ENCODE data around the gene ATG7. TPM values are rescaled to one million over a fixed set of nuclear protein-coding genes. Genes with fewer than 3 reads are reported as not detected.

The ATG7 gene
- polyA plus RNA-seq, 2 of the 4 experiments (the other 2 are of a cell fraction): 27.2 to 41.2 TPM

DNA sequence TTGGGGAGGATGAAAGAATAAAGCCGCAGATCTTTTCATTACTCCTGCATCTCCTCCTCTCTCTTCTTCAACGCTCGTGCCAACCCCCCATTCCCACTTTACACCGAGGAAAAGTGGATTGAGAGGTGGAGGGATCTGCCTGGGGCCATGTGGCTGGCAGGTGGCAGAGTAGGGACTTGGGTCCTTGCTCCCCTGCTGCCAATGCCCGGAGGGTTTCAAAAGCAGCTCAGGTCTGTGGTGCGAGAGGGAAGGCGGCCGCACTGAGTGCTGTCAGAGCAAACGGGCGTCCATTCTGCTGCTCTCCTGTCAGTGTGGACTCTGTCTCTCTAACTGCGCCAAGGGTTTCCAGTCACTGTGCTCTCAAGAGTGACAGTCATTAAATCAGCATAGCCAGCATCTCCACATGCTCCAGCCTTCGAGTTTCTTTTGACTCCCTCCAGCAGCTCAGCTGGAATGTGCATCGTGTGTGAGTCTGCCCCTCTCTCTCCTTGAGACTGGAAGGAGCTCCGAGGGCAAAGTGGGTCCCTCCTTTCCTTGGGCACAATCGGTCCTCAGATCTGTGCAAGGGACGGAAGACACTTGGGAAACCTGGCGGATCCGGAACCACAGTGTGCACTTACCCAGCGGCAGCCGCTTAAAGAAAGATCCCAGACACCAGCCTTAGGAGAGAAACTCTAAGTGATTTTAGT is 302.9 kb downstream of the ATG7 start:
- TF ChIP-seq JUNB (IDR thresholded peaks at IDR 0.05) (no peak), MAZ (IDR thresholded peaks at IDR 0.05; ENCODE audit: borderline replicate concordance, low read depth, low read length) (no peak), HDAC2 (IDR thresholded peaks at IDR 0.05) (no peak), PHF8 (IDR thresholded peaks at IDR 0.05; ENCODE audit: borderline replicate concordance, low read depth) (no peak), CBX8 (IDR thresholded peaks at IDR 0.05) (no peak), FOXS1 (CRISPR knock-in tag; IDR thresholded peaks at IDR 0.05) (no peak), HOXB5 (CRISPR knock-in tag; IDR thresholded peaks at IDR 0.05) (no peak), MAX (IDR thresholded peaks at IDR 0.05) (no peak), KDM5A (IDR thresholded peaks at IDR 0.05) (no peak), GATA3 (IDR thresholded peaks at IDR 0.05; ENCODE audit: borderline replicate concordance) (no peak), RARB (CRISPR knock-in tag; IDR thresholded peaks at IDR 0.05) (no peak)
- ATAC-seq (no peak; a peak in 1 of 6 replicates), DNase-seq (ENCODE audit: low read depth in 1 of 2, low spot score in 1 of 2) (no peak), FAIRE-seq (no peak)
- WGBS (ENCODE audit: missing lambda C conversion rate): 90% methylated on average over 20 of the region's 20 CpGs
- Histone ChIP-seq H3K27ac (no peak overlapping the region), H3K4me3 (no peak overlapping the region), H3K9me3 (no peaks in the 10 kb centered on the region), H3K4me1 (no peaks in the 10 kb centered on the region), H3K4me2 (no peak overlapping the region)
- ChIA-PET POLR2A (no interaction called here), CTCF (interaction anchor here (0.7 to 1.2 kb wide), 2 partner anchors 13 to 17 kb away, joined by 3 read pairs; no protein-coding TSS in a partner anchor)

GRCh38 chr3:11575677-11576076 is 303.5 kb downstream of the ATG7 start:
- ChIA-PET CTCF (interaction anchor here (0.7 kb wide), 1 partner anchor 18 kb away, joined by 3 read pairs; no protein-coding TSS in a partner anchor), POLR2A (no interaction called here)
- WGBS (ENCODE audit: missing lambda C conversion rate): 97% methylated on average over 10 of the region's 10 CpGs
- no peak for FAIRE-seq
- Histone ChIP-seq H3K4me2 (no peak overlapping the region), H3K27ac (no peak overlapping the region), H3K4me1 (no peaks in the 10 kb centered on the region), H3K9me3 (no peaks in the 10 kb centered on the region), H3K4me3 (no peak overlapping the region)
- TF ChIP-seq RNF2 (IDR thresholded peaks at IDR 0.05; ENCODE audit: borderline replicate concordance, low read depth) (no peak), ELK1 (IDR thresholded peaks at IDR 0.05; ENCODE audit: low read depth, low read length) (no peak), CBX8 (IDR thresholded peaks at IDR 0.05) (no peak), FOSB (CRISPR knock-in tag; IDR thresholded peaks at IDR 0.05) (no peak), FOXS1 (CRISPR knock-in tag; IDR thresholded peaks at IDR 0.05) (no peak), CHD2 (IDR thresholded peaks at IDR 0.05; ENCODE audit: low read length, partially characterized antibody) (no peak), HES2 (IDR thresholded peaks at IDR 0.05) (no peak), ZNF302 (CRISPR knock-in tag; IDR thresholded peaks at IDR 0.05) (no peak), BHLHE40 (IDR thresholded peaks at IDR 0.05; ENCODE audit: low read depth, low read length) (no peak), CHD4 (IDR thresholded peaks at IDR 0.05; ENCODE audit: borderline replicate concordance) (no peak), FOSL2 (IDR thresholded peaks at IDR 0.05) (no peak), FOSL2 (CRISPR knock-in tag; IDR thresholded peaks at IDR 0.05) (no peak), MAZ (IDR thresholded peaks at IDR 0.05; ENCODE audit: borderline replicate concordance, low read depth, low read length) (no peak), RAD21 (conservative IDR thresholded peaks at IDR 0.05 in 1 of 2, IDR thresholded peaks at IDR 0.05 in 1 of 2) (no peak), HDAC2 (IDR thresholded peaks at IDR 0.05) (no peak), NR3C1 (IDR thresholded peaks at IDR 0.05) (no peak), KDM1A (IDR thresholded peaks at IDR 0.05; ENCODE audit: low read depth) (no peak), CBX2 (IDR thresholded peaks at IDR 0.05; ENCODE audit: borderline replicate concordance, low read depth) (no peak), RCOR1 (IDR thresholded peaks at IDR 0.05; ENCODE audit: low read depth, low read length) (no peak)
- TF ChIP-seq, protein P1, sequence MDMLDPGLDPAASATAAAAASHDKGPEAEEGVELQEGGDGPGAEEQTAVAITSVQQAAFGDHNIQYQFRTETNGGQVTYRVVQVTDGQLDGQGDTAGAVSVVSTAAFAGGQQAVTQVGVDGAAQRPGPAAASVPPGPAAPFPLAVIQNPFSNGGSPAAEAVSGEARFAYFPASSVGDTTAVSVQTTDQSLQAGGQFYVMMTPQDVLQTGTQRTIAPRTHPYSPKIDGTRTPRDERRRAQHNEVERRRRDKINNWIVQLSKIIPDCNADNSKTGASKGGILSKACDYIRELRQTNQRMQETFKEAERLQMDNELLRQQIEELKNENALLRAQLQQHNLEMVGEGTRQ (IDR thresholded peaks at IDR 0.05): no peak
- no peak for ATAC-seq
- no peak for DNase-seq (ENCODE audit: low read depth in 1 of 2, low spot score in 1 of 2)

All from A549 (cell line).